HG02763 (cell line): ENCODE results near the gene RASGRF1.
"Not testable (repeated sequence)": the region's sequence is repeated elsewhere in the genome, so short reads cannot be mapped to it uniquely, and the experiment has no call there.

Experiments
- ATAC-seq: cut with Tn5 transposase; IDR thresholded peaks from one replicate; pipeline ENCODE4 v1.9.1; 2021; ENCODE audit warnings: mild to moderate bottlenecking, moderate library complexity; ENCODE audit not compliant: unreplicated experiment

The RASGRF1 gene

GRCh38 chr15:79090487-79091203 lies at the start of gene RASGRF1:
Gene RASGRF1, minus strand, starts transcription at chr15:79090780. Its CDS starts 282 bp downstream, at chr15:79090498.
- ATAC-seq: no peak

- ATAC-seq: no peak
Observed at GRCh38 chr15:79136434-79137046, 46.0 kb upstream of the RASGRF1 start.

- ATAC-seq: no peak
Observed at GRCh38 chr15:79133309-79133708, 42.7 kb upstream of the RASGRF1 start.

- ATAC-seq: no peak
Observed at GRCh38 chr15:79132770-79133169, 42.2 kb upstream of the RASGRF1 start.

GRCh38 chr15:79132361-79132760 lies 41.8 kb upstream of the RASGRF1 start:
- ATAC-seq: no peak

- ATAC-seq: no peak
Observed at GRCh38 chr15:79130535-79131130, 40.1 kb upstream of the RASGRF1 start.

GRCh38 chr15:79129235-79129634 lies 38.7 kb upstream of the RASGRF1 start:
- no peak for ATAC-seq

GRCh38 chr15:79128556-79128955 lies 38.0 kb upstream of the RASGRF1 start:
- no peak for ATAC-seq

- no peak for ATAC-seq
Observed at GRCh38 chr15:79124388-79124787, 33.8 kb upstream of the RASGRF1 start.

- no peak for ATAC-seq
Observed at GRCh38 chr15:79122991-79123390, 32.4 kb upstream of the RASGRF1 start.

GRCh38 chr15:79122391-79122790 lies 31.8 kb upstream of the RASGRF1 start:
- ATAC-seq: no peak

- ATAC-seq: no peak
Observed at GRCh38 chr15:79121571-79121970, 31.0 kb upstream of the RASGRF1 start.

- no peak for ATAC-seq
Observed at GRCh38 chr15:79117442-79118204, 27.0 kb upstream of the RASGRF1 start.

- ATAC-seq: no peak
Observed at GRCh38 chr15:79116771-79117170, 26.2 kb upstream of the RASGRF1 start.

- no peak for ATAC-seq
Observed at GRCh38 chr15:79115986-79116665, 25.5 kb upstream of the RASGRF1 start.

GRCh38 chr15:79113831-79114230 lies 23.3 kb upstream of the RASGRF1 start:
- no peak for ATAC-seq

- not testable (repeated sequence) for ATAC-seq
Observed at GRCh38 chr15:79111404-79111803, 20.8 kb upstream of the RASGRF1 start.

- ATAC-seq: no peak
Observed at GRCh38 chr15:79105141-79105540, 14.6 kb upstream of the RASGRF1 start.

- no peak for ATAC-seq
Observed at GRCh38 chr15:79102595-79102994, 12.0 kb upstream of the RASGRF1 start.

GRCh38 chr15:79101866-79102581 lies 11.4 kb upstream of the RASGRF1 start:
- no peak for ATAC-seq
